Prostate gland (tissue), 2 donors: Measurements from ENCODE around the gene UPF3B.

Experiments
- POLR2AphosphoS5 ChIP-seq: sonication (generic); formaldehyde crosslinking; IDR thresholded peaks from one replicate; pipeline ENCODE4 v1.6.1; 2017; ENCODE audit warnings: antibody characterized with exemption
- TF ChIP-seq, protein P1 (sequence below), 4 experiments: fragments of 200-600 bp in 2 of 4; fragments of 450-650 bp in 2 of 4; sonication (generic) in 2 of 4; IDR thresholded peaks; 1 replicate in 3 of 4; 2 replicates in 1 of 4; pipeline ENCODE4 v1.5.1; 2016 to 2019; ENCODE audit warnings: antibody characterized with exemption in 4 of 4, mild to moderate bottlenecking in 2 of 4, moderate library complexity in 2 of 4

DNA sequence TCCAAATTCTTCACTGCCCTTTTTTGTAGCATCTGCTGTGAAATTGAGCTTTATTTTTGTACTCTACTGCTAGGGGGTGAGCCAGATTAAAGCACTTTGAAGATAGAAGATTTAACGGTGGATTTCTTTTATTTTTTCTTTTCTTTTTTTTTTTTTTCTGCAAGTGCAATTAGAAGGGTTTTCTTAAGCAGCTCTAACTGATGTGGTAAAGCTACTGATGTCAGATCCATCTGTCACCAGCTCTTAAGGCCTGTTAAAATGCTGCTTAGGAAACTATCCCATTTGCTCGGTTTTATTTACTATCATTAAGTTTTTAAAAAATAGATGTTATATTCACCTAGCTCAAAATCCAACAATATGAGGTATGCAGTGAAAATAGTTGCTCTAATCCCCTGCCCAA lies 26.0 kb upstream of the UPF3B start:
- TF ChIP-seq, protein P1, sequence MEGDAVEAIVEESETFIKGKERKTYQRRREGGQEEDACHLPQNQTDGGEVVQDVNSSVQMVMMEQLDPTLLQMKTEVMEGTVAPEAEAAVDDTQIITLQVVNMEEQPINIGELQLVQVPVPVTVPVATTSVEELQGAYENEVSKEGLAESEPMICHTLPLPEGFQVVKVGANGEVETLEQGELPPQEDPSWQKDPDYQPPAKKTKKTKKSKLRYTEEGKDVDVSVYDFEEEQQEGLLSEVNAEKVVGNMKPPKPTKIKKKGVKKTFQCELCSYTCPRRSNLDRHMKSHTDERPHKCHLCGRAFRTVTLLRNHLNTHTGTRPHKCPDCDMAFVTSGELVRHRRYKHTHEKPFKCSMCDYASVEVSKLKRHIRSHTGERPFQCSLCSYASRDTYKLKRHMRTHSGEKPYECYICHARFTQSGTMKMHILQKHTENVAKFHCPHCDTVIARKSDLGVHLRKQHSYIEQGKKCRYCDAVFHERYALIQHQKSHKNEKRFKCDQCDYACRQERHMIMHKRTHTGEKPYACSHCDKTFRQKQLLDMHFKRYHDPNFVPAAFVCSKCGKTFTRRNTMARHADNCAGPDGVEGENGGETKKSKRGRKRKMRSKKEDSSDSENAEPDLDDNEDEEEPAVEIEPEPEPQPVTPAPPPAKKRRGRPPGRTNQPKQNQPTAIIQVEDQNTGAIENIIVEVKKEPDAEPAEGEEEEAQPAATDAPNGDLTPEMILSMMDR (IDR thresholded peaks at IDR 0.05): no peak
- TF ChIP-seq POLR2AphosphoS5: no peak
